Activated gamma-delta T cell treated with Interleukin-2 at 50 U/mL for 16 hours (primary cell): Measurements from ENCODE around the gene FFAR1.
"Not testable (repeated sequence)": the region's sequence is repeated elsewhere in the genome, so short reads cannot be mapped to it uniquely, and the experiment has no call there.

Source experiments
- DNase-seq: peaks from one replicate; pipeline ENCODE4 v3.0.0-alpha.2; 2020

FFAR1 gene

DNA sequence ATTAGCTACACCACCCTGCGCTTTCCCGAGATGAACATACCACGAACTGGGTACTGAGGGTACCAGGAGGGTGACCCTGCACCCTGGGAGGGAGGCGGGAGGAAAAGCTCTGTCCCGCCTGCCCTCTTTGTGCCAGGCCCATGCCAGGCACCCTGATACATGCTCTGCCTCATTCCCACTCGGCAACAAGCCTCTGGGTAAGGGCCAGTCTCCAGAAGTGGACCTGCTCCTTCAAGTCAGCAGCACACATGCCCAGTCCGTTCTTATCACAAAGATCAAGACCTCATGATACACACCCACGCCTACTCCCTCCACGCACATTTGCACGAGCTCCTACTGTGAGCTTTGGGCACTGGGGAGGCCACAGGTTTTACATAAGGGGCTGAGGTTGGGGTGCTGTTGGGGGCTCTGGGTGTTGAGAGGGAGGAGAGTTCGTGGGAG is 2.0 kb upstream of the FFAR1 start:
- DNase-seq, result no peak

DNA sequence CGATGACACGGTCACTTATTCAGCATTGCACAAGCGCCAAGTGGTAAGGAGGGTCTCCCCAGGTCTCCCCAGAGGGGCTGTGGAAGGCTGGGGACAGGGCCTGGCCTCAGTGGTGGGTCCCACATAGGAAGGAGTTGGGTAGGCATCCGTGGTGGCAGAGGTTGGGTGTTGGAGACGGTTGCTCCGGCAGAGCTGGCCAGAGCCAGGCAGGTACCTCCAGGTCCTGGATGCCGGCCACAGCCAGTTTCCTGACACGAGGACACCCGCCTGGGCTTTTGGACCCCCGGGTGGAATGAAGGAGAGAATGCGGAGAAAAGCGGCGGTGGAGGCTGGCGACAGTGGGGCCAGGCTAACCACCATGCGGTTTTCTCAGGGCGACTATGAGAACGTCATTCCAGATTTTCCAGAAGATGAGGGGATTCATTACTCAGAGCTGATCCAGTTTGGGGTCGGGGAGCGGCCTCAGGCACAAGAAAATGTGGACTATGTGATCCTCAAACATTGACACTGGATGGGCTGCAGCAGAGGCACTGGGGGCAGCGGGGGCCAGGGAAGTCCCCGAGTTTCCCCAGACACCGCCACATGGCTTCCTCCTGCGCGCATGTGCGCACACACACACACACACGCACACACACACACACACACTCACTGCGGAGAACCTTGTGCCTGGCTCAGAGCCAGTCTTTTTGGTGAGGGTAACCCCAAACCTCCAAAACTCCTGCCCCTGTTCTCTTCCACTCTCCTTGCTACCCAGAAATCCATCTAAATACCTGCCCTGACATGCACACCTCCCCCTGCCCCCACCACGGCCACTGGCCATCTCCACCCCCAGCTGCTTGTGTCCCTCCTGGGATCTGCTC is 1.3 kb upstream of the FFAR1 start:
- DNase-seq, result peak; percentile 58

DNA sequence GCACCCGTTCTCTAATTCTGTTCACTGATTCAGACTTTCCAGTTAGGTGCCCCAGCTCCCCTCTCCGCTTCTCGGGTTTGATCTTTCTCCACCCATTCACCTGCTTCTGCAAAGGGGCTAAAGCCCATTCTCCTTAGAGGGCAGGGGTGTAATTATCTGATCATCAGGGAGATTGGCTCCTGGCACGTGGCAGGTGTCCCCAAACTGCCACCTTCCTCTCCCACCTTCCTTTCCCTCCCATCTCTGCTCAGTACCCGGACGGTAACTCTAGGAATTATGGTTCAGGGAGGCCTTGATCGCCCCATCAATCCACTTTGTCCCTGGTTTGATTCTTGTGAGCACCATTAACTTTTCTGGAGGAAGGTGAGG is 212 bp downstream of the FFAR1 start:
- no peak for DNase-seq

DNA sequence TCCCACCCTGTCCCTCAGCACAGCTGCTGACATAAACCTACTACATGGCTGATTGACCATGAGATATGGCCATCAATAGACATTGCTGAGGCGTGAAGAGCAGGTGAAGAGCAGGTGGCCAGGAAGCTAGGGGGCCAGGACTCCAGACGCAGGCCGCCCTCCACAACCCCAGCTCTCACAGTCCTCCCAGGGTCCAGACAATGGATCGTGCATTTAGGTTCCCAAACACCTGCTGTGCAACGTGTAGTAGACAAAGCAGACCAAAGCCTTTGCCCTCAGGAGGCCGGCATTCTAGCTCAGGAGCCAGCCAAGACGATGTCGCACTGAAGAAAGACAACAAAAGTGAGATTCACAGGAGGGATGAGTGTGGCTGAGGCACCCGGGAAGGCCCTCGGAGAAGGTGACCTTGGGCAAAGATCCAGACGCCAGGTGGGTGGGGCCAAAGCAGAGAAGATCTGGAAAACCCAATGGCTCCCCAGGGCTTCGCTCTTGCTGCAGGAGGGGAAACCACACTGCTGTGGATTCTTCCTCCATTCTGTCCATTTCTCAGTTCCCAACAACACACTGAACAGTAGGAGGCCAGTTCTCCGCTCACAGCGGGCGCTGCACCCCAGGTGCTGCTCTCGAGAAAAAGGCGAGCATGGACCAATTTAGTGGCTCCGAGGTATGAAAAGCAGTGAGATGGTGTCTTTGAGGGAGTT is 1.4 kb downstream of the FFAR1 start:
- no peak for DNase-seq

DNA sequence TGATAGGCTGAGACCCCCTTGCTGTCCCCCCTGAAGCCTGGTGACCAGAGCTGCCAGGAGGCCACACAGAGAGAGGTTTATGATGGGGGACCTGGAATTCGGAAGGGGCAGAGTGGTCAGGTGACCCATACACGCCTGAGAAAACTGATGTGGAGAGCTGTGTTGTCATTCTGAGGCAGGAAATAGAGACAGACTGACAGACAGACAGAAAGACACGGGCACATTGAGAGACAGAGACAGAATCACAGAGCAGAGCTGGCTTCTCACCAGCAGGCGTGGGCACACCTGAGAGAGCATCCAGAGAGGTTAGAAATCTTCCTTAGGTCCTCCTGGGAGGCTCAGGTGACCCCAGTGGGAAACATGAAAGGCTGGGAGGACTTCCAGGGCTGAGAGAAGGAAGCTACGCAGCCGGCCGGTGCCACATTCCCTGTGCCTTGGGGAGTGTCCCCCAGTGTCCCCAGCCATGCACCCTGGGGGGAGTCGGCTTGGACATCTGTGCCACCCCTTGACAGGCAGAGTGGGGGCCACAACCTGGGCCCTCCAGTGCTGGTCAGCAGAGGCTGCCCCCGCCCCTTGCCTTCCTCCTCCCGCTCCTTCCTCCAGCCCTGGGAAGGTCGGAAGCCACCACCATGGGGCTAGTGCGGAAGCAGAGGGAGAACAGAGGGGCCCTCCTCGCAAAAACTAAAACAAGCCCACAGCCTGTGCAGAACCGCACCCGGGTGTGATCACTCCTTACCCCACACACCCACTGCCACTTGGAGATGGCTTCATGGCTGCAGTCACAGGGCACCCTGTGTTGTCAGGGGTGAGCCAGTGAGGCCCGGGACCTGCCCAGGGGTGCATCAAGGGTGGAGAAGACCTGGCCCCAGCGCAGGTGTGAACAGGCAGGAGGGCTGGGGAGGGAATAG is 2.2 kb downstream of the FFAR1 start:
- DNase-seq, result no peak

DNA sequence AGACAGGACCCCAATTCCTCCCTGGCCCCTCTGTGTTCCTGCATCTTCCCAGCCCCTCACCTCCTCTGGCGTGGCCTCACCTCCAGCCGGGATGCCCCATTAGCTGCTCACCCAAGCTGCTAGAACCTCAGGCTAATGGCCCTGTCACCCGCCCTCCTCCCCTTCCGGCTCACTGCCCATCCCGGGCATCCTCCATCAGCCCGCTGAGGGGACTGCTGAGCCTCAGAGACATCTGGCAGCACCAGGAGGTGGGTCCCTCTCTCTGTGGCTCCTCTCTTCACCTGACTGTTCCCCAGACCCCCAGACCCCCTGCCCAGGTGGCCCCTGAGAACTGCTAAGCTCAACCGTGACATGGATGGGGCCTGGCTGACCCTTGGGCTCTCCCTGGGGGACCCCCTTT is 2.9 kb downstream of the FFAR1 start:
- no peak for DNase-seq

DNA sequence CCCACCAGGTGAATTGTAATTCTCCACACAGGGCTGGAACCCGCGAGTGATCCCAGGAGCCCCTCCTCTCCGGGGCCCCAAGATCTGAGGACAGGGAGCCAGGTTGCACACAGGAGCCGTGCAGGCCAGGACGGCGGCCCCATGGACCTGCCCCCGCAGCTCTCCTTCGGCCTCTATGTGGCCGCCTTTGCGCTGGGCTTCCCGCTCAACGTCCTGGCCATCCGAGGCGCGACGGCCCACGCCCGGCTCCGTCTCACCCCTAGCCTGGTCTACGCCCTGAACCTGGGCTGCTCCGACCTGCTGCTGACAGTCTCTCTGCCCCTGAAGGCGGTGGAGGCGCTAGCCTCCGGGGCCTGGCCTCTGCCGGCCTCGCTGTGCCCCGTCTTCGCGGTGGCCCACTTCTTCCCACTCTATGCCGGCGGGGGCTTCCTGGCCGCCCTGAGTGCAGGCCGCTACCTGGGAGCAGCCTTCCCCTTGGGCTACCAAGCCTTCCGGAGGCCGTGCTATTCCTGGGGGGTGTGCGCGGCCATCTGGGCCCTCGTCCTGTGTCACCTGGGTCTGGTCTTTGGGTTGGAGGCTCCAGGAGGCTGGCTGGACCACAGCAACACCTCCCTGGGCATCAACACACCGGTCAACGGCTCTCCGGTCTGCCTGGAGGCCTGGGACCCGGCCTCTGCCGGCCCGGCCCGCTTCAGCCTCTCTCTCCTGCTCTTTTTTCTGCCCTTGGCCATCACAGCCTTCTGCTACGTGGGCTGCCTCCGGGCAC is 3.9 kb downstream of the FFAR1 start:
- no peak for DNase-seq

DNA sequence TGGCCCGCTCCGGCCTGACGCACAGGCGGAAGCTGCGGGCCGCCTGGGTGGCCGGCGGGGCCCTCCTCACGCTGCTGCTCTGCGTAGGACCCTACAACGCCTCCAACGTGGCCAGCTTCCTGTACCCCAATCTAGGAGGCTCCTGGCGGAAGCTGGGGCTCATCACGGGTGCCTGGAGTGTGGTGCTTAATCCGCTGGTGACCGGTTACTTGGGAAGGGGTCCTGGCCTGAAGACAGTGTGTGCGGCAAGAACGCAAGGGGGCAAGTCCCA is 4.4 kb downstream of the FFAR1 start:
- no peak for DNase-seq

DNA sequence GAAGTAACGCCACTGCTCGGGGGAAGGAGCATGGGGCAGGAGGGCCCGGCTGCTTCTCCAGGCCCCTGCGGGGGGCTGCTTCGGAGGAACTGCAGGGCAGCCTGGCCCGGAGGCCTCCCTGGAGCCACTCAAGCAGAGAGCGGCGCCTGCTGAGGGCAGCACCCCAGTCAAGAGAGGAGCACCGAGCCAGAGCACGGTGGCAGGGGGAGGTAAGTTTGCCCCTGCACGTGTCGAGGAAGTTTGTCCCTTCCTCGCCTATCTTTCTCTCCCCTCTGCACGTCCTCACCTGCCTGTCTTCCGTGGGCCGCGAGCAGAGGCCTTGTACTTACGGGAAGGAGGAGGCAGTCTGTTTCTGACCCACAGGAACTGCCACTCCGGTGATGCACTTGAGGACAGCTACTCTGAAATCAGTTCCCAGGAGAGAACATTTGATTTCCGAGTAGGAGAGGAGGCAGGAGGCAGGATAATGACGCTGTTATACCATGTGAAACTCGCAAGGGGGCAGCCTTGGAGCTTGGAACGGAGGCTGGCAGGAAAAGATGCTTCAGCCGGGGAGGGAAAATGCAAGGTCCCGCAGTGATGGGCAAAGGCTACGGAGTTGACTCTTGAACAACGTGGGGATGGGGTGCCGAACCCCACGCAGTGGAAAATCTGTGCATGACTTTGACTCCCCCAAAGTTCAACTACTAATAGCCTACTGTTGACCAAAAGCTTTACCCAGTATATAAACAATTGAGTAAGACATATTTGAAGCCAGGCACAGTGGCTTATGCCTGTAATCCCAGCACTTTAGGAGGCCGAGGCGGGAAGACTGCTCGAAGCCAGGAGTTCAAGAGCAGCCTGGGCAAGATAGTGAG is 5.0 kb downstream of the FFAR1 start:
- peak; percentile 62 for DNase-seq

DNA sequence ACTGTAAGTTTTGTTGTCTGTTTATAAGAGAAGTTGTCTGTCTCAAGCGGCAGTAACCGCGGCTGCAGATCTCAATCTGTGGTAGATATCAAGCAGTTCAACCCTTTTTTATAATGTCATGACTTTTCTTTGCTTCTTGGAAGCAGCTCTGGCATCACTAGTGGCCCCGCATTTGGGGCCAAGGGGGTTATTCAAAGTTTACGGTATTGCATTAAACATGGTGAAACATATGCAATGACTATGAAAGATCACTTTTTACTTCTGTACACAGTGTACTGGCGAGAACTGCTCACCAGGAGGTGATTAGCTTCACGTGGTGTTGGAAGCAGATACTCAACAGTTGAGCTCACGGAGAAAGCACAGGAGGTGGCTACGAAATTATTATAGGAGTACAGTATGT is 5.9 kb downstream of the FFAR1 start:
- DNase-seq, result no peak

DNA sequence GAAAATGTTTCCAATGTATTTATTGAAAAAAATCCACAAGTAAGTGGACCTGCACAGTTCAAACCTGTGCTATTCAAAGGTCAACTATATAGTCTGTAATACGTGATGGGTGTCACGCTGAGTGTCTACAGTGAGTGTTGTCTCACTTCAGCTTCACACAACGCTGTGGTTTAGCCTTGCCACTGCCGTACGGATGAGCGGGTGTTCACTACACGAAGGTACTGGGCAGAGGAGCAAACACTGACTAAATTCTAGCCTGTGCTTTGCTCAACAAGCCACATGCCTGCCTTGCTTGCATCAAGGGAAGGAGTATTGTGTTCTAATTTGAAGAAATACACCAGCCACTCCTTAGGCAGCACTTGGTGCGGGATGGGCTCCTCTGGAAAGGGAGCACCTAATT is 7.2 kb downstream of the FFAR1 start:
- no peak for DNase-seq

DNA sequence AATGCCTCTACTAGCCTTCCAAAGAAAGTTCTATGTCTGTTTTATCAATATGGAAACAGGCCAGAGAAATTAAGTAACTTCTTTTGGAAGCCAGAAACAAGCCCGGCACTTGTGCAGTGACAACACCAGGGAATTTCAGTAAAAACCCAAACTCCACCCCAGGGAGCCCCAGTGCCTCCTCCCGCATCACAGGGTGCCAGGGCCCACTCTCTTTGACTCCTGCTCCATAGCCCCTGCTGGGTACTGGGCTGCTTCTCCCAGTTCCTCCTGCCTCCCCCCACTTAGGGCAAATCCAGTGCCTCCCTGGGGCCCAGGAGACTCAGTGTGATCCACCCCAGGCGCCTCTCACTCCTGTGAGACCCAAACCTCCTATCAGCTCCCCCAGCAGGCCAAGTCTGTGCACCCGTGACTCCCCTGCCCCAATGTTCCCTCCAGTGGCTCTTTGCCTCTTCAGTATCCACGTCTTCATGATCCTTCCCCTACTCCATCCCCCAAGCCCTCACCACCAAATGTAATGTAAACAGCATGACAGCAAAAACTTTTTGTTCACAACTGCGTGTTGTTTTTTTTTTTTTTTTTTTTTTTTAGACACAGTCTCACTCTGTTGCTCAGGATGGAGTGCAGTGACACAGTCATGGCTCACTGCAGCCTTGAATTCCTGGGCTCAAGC is 8.2 kb downstream of the FFAR1 start:
- no peak for DNase-seq

DNA sequence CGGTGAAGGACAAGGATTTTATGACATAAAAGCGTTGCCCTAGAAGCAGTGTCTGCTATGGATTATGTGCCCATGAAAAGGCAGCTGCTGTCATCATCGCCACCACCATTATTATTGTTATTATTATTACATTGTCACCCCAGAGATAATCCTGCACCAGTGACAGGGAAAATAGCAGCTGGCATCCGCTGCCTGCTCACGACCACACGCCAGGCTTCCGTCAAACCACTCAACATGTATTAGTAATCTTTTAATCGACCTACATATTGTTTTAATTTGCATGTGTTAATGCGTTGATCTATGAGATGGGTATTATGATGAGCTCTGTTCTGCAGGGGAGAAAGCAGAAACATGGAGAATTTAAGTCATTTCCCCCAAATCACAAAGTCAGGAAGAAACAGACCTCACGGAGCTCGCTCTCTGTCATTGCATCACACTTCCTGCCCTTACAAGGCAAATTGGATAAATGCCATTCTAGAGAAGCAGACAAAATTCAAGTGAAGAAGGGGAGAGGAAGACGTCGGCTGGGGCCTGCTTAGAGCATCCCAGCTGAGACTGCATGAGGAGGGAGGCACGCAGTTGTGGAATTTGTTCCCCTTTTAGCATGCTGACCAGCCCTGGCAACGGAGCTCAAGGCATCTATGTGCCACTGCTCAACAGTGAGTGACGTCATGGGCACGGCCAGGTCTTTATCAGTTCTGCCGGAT is 10.3 kb downstream of the FFAR1 start, which contains the start of gene FFAR3:
Gene FFAR3 (plus strand): TSS at position 594 of the 707 bp plus-strand sequence. CDS start 431 bp downstream, outside the sequence.
- no peak for DNase-seq

DNA sequence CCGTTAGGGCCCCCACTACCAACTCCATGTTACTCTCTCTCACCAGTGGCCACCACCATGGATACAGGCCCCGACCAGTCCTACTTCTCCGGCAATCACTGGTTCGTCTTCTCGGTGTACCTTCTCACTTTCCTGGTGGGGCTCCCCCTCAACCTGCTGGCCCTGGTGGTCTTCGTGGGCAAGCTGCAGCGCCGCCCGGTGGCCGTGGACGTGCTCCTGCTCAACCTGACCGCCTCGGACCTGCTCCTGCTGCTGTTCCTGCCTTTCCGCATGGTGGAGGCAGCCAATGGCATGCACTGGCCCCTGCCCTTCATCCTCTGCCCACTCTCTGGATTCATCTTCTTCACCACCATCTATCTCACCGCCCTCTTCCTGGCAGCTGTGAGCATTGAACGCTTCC is 11.1 kb downstream of the FFAR1 start:
- DNase-seq, result not testable (repeated sequence)

DNA sequence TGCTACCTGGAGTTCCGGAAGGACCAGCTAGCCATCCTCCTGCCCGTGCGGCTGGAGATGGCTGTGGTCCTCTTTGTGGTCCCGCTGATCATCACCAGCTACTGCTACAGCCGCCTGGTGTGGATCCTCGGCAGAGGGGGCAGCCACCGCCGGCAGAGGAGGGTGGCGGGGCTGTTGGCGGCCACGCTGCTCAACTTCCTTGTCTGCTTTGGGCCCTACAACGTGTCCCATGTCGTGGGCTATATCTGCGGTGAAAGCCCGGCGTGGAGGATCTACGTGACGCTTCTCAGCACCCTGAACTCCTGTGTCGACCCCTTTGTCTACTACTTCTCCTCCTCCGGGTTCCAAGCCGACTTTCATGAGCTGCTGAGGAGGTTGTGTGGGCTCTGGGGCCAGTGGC is 11.7 kb downstream of the FFAR1 start:
- not testable (repeated sequence) for DNase-seq

DNA sequence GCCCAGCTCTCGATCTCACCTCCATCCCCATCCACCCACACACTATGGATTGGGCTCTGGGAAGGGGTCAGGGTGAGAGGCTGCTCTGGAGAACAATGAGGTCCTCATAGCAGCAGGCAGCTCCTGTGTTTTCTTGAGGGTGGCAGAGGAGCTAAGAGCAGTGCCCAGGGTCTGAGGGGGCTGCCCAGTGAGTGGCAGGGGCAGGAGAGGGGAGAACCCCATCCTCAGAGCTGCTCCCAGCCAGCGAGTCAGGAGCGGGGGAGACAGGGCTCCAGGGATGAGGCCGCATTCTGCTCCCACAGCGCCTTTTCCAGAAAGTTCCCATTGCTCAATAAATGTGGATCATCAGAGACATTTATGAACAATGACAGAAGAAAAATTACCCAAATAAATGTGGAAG is 12.4 kb downstream of the FFAR1 start:
- DNase-seq, result not testable (repeated sequence)

DNA sequence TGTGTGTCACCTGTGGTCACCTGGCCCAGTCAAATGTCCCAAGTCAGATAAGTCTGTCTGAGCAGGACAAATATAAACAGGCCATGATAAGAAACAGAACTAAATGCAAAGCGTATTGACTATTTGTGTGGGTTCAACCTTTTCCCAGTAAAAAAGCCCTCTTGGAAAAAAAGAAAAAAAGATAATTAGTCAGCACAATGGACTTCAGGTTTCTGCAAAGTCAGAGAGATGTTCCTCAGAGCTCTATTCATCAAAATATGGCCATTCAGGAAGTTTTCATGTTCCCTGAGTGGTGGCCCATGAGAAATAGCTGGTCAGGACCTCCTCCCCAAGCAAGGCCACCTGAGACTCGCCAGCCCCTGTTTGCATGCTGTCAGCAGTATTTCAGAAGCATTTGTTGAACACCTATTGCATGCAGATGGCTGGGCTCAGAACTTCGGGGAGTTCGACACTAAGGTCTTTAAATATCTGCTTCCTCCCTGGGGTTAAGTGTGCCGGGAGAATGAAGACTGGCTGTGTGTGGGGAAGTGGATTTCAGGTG is 13.2 kb downstream of the FFAR1 start:
- no peak for DNase-seq

DNA sequence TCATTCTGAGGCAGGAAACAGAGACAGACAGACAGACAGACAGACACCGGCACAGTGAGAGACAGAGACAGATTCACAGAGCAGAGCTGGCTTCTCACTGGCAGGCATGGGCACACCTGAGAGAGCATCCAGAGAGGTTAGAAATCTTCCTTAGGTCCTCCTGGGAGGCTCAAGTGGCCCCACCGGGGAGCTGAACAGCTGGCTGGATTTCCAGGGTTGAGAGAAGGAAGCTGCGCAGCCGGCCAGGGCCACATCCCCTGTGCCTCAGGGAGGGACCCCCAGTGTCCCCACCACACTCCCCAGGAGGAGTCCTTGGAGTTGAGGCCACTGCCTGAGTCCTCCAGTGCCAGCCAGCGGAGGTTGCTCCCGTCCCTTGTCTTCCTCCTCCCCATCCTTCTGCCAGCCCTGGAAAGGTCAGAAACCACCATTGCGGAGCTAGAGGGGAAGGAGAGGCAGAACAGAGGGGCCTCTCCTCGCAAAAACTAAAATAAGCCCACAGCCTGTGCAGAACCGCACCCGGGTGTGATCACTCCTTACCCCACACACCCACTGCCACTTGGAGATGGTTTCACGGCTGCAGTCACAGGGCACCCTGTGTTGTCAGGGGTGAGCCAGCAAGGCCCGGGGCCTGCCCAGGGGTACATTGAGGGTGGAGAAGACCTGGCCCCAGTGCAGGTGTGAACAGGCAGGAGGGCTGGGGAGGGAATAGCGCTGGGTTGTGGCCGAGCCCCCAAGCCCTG is 14.7 kb downstream of the FFAR1 start:
- DNase-seq, result no peak

DNA sequence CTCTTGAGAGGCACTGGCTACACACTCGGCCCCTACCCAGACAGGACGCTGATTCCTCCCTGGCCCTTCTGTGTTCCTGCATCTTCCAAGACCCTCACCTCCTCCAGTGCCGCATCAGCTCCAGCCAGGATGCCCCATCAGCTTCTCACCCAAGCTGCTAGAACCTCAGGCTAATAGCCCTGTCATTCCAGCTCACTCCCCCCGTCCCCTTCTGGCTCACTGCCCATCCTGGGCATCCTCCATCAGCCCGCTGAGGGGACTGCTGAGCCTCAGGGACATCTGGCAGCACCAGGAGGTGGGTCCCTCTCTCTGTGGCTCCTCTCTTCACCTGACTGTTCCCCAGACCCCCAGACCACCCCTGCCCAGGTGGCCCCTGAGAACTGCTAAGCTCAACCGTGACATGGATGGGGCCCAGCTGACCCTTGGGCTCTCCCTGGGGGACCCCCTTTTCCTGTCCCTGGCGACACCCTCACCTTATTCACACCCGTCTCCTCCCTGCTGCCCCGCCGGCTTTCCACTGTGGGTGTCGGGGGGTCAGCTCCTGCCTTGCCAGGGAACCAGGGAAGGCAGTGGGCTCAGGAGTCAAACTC is 15.4 kb downstream of the FFAR1 start:
- DNase-seq, result no peak
